ENCODE measurements around the gene EIF5A2. TPM values are rescaled to one million over a fixed set of nuclear protein-coding genes. Genes with fewer than 3 reads are reported as not detected.

EIF5A2 gene
- total RNA-seq, 1 donor from 2014 or later = 6.1 TPM

DNA sequence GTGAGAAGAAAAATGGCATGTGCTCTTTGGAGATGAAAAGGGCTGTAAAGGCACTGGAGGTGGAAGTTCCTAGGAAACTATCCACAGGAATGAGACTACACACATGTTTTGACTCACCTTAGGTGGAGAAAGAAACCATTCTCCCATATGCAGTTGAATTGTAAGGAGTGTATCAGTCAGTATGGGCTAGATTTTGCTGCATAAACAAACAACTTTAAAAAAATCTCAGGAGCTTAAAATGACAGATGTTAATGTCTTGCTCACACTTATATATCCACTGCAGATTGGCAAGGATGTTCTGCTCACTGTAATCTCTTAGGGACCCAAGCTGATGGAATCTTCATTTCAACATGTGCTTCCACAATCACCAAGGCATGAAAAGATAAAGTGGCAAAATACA is 64.1 kb downstream of the EIF5A2 start:
- DNase-seq (no peak), ATAC-seq (ENCODE audit: low read depth) (no peak)
- ChIA-PET CTCF (no interaction called here), POLR2A (no interaction called here)
- TF ChIP-seq, protein P1, sequence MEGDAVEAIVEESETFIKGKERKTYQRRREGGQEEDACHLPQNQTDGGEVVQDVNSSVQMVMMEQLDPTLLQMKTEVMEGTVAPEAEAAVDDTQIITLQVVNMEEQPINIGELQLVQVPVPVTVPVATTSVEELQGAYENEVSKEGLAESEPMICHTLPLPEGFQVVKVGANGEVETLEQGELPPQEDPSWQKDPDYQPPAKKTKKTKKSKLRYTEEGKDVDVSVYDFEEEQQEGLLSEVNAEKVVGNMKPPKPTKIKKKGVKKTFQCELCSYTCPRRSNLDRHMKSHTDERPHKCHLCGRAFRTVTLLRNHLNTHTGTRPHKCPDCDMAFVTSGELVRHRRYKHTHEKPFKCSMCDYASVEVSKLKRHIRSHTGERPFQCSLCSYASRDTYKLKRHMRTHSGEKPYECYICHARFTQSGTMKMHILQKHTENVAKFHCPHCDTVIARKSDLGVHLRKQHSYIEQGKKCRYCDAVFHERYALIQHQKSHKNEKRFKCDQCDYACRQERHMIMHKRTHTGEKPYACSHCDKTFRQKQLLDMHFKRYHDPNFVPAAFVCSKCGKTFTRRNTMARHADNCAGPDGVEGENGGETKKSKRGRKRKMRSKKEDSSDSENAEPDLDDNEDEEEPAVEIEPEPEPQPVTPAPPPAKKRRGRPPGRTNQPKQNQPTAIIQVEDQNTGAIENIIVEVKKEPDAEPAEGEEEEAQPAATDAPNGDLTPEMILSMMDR (IDR thresholded peaks at IDR 0.05) = no peak
- no peak overlapping the region for H3K4me3 Mint-ChIP-seq
- H3K4me1 Mint-ChIP-seq = no peaks in the 10 kb centered on the region
- H3K9me3 Mint-ChIP-seq = peaks cover 4% of the 10 kb centered on the region
- peaks cover 14% of the 10 kb centered on the region for H3K27me3 Mint-ChIP-seq
- no peak overlapping the region for H3K27ac Mint-ChIP-seq
- intact Hi-C loops (cut with micrococcal nuclease) = no loop called here
- H3K36me3 Mint-ChIP-seq (ENCODE audit: low read depth) = no peaks in the 10 kb centered on the region

GRCh38 chr3:170840291-170840859 is 68.1 kb downstream of the EIF5A2 start:
- intact Hi-C loops (cut with micrococcal nuclease) = no loop called here
- ChIA-PET POLR2A (no interaction called here), CTCF (interaction anchor here (2.4 kb wide), 1 partner anchor 28 kb away, joined by 7 read pairs; no protein-coding TSS in a partner anchor)
- H3K36me3 Mint-ChIP-seq (ENCODE audit: low read depth) = no peaks in the 10 kb centered on the region
- H3K27ac Mint-ChIP-seq = no peak overlapping the region
- TF ChIP-seq, protein P1 (IDR thresholded peaks at IDR 0.05) = no peak
- H3K9me3 Mint-ChIP-seq = peaks cover 4% of the 10 kb centered on the region
- peaks cover 27% of the 10 kb centered on the region for H3K27me3 Mint-ChIP-seq
- no peak for ATAC-seq (ENCODE audit: low read depth)
- H3K4me3 Mint-ChIP-seq = no peak overlapping the region
- no peaks in the 10 kb centered on the region for H3K4me1 Mint-ChIP-seq
- DNase-seq = no peak

GRCh38 chr3:170839518-170840100 is 68.8 kb downstream of the EIF5A2 start:
- H3K27me3 Mint-ChIP-seq = peaks cover 33% of the 10 kb centered on the region
- ChIA-PET POLR2A (no interaction called here), CTCF (interaction anchor here (0.7 to 2.4 kb wide), 2 partner anchors 9 to 28 kb away, joined by 3 to 7 read pairs; no protein-coding TSS in a partner anchor)
- intact Hi-C loops (cut with micrococcal nuclease) = no loop called here
- no peak overlapping the region for H3K27ac Mint-ChIP-seq
- ATAC-seq (ENCODE audit: low read depth) (no peak), DNase-seq (no peak)
- no peak overlapping the region for H3K4me3 Mint-ChIP-seq
- TF ChIP-seq, protein P1 (IDR thresholded peaks at IDR 0.05) = no peak
- H3K36me3 Mint-ChIP-seq (ENCODE audit: low read depth) = no peaks in the 10 kb centered on the region
- H3K9me3 Mint-ChIP-seq = peaks cover 2% of the 10 kb centered on the region
- no peaks in the 10 kb centered on the region for H3K4me1 Mint-ChIP-seq

Other genes starting within 250 kb of the EIF5A2 start
- gene RPL22L1, start 38.4 kb downstream of the EIF5A2 start, total RNA-seq = 109 and 124 TPM in 2 replicates
- not detected in 2 replicates for gene SLC2A2, start 118.1 kb upstream of the EIF5A2 start, total RNA-seq